Lower lobe of right lung (tissue), 2 donors: Measurements from ENCODE around the gene CLCA1. TPM values are rescaled to one million over a fixed set of nuclear protein-coding genes. Genes with fewer than 3 reads are reported as not detected.
"Not testable (repeated sequence)": the region's sequence is repeated elsewhere in the genome, so short reads cannot be mapped to it uniquely, and the experiment has no call there.

Experiments used
- ATAC-seq, 2 donors: fragments of 200-7000 bp; cut with Tn5 transposase; one replicate each; pipeline ENCODE4 v1.9.1; 2020 to 2022; ENCODE audit warnings: mild to moderate bottlenecking in 2 of 2, moderate library complexity in 2 of 2
- DNase-seq: peaks from one replicate; pipeline ENCODE4 v3.0.0-alpha.2; 2020
- H3K27ac ChIP-seq: fragments of 200-600 bp; one replicate; pipeline ENCODE4 v1.8.0; 2022
- H3K27me3 ChIP-seq: fragments of 200-600 bp; one replicate; pipeline ENCODE4 v1.8.0; 2022; ENCODE audit warnings: low read depth
- H3K36me3 ChIP-seq: fragments of 200-600 bp; one replicate; pipeline ENCODE4 v1.8.0; 2022; ENCODE audit warnings: mild to moderate bottlenecking
- H3K4me1 ChIP-seq: fragments of 200-600 bp; one replicate; pipeline ENCODE4 v1.8.0; 2022
- H3K4me3 ChIP-seq: fragments of 200-600 bp; one replicate; pipeline ENCODE4 v1.8.0; 2022; ENCODE audit warnings: mild to moderate bottlenecking
- H3K9me3 ChIP-seq: fragments of 200-600 bp; one replicate; pipeline ENCODE4 v1.8.0; 2022
- CTCF ChIP-seq: fragments of 200-600 bp; IDR thresholded peaks from one replicate; pipeline ENCODE4 v1.8.0; 2022; ENCODE audit warnings: antibody characterized with exemption, mild to moderate bottlenecking
- intact Hi-C: fragments of 100-400 bp; cut with DNase I; formaldehyde crosslinking; loops from one replicate; pipeline ENCODE4 v1.11.0; 2022
- total RNA-seq: library from RNA; stranded (reverse); fragmentation: NEBNext Ultra II Directional; extraction: Animal tissue kit (Norgen Biotek cat#: 25700); gene quantifications from one replicate; pipeline ENCODE4 v1.2.1, GENCODE V29; 2021
- donor health status: DM: no; HTN: yes; CAD: no; lungs with severe emphysema.

The CLCA1 gene
- total RNA-seq, 1 donor from 2014 or later, result not detected

- intact Hi-C loops, result no loop called here
- Histone ChIP-seq H3K36me3 (no peaks in the 10 kb centered on the region), H3K4me1 (no peaks in the 10 kb centered on the region), H3K4me3 (no peak overlapping the region), H3K9me3 (no peaks in the 10 kb centered on the region), H3K27me3 (no peaks in the 10 kb centered on the region), H3K27ac (no peak overlapping the region)
- ATAC-seq, result no peak
- DNase-seq, result no peak
- no peak for TF ChIP-seq CTCF
Observed at GRCh38 chr1:86491171-86491950, 22.6 kb downstream of the CLCA1 start.

- TF ChIP-seq CTCF, result no peak
- Histone ChIP-seq H3K4me3 (no peak overlapping the region), H3K4me1 (no peaks in the 10 kb centered on the region), H3K27me3 (no peaks in the 10 kb centered on the region), H3K36me3 (no peaks in the 10 kb centered on the region), H3K9me3 (no peaks in the 10 kb centered on the region), H3K27ac (no peak overlapping the region)
- no peak for DNase-seq
- no peak for ATAC-seq
- intact Hi-C loops, result no loop called here
Observed at GRCh38 chr1:86498281-86498680, 29.6 kb downstream of the CLCA1 start.

GRCh38 chr1:86499987-86500593 is 31.4 kb downstream of the CLCA1 start:
- intact Hi-C loops, result no loop called here
- ATAC-seq (peak in 1 of 2 donors; percentile 59), DNase-seq (no peak)
- Histone ChIP-seq H3K27ac (no peak overlapping the region), H3K36me3 (no peaks in the 10 kb centered on the region), H3K27me3 (no peaks in the 10 kb centered on the region), H3K4me3 (no peak overlapping the region), H3K9me3 (no peaks in the 10 kb centered on the region), H3K4me1 (peaks cover 12% of the 10 kb centered on the region)
- peak; percentile 81 for TF ChIP-seq CTCF

- no peak for ATAC-seq
- no peak for TF ChIP-seq CTCF
- intact Hi-C loops, result no loop called here
Observed at GRCh38 chr1:86500714-86501113, 32.0 kb downstream of the CLCA1 start.

GRCh38 chr1:86502125-86502646 is 33.5 kb downstream of the CLCA1 start:
- H3K36me3 ChIP-seq, H3K27me3 ChIP-seq, H3K4me3 ChIP-seq, H3K9me3 ChIP-seq, intact Hi-C loops, H3K27ac ChIP-seq: not testable (repeated sequence)
- H3K4me1 ChIP-seq, result peaks cover 15% of the 10 kb centered on the region
- peak; percentile 35 for TF ChIP-seq CTCF
- DNase-seq (peak; percentile 46), ATAC-seq (peak; percentile 64 to 73)

More at GRCh38 chr1:86500714-86501113, 32.0 kb downstream of the CLCA1 start:
- no peak overlapping the region for H3K27ac ChIP-seq
- no peak for DNase-seq
- no peaks in the 10 kb centered on the region for H3K27me3 ChIP-seq
- H3K4me1 ChIP-seq, result peaks cover 15% of the 10 kb centered on the region
- no peaks in the 10 kb centered on the region for H3K36me3 ChIP-seq
- no peak overlapping the region for H3K4me3 ChIP-seq
- H3K9me3 ChIP-seq, result no peaks in the 10 kb centered on the region
